Measurements from ENCODE around the gene LSMEM2.

The LSMEM2 gene

GRCh38 chr3:50264964-50265485 is 13.9 kb upstream of the LSMEM2 start:
- H3K4me1 Mint-ChIP-seq = peaks cover 83% of the 10 kb centered on the region
- TF ChIP-seq, protein P1, sequence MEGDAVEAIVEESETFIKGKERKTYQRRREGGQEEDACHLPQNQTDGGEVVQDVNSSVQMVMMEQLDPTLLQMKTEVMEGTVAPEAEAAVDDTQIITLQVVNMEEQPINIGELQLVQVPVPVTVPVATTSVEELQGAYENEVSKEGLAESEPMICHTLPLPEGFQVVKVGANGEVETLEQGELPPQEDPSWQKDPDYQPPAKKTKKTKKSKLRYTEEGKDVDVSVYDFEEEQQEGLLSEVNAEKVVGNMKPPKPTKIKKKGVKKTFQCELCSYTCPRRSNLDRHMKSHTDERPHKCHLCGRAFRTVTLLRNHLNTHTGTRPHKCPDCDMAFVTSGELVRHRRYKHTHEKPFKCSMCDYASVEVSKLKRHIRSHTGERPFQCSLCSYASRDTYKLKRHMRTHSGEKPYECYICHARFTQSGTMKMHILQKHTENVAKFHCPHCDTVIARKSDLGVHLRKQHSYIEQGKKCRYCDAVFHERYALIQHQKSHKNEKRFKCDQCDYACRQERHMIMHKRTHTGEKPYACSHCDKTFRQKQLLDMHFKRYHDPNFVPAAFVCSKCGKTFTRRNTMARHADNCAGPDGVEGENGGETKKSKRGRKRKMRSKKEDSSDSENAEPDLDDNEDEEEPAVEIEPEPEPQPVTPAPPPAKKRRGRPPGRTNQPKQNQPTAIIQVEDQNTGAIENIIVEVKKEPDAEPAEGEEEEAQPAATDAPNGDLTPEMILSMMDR (IDR thresholded peaks at IDR 0.05) = no peak
- H3K9me3 Mint-ChIP-seq = no peaks in the 10 kb centered on the region
- no peak for DNase-seq
- H3K4me3 Mint-ChIP-seq = no peak overlapping the region
- H3K27me3 Mint-ChIP-seq (ENCODE audit: low read depth, poor library complexity) = peaks cover 2% of the 10 kb centered on the region
- H3K27ac Mint-ChIP-seq = peak overlapping the region; percentile 96
- no peaks in the 10 kb centered on the region for H3K36me3 Mint-ChIP-seq (ENCODE audit: low read depth)

- Mint-ChIP-seq H3K36me3 (ENCODE audit: low read depth) (no peaks in the 10 kb centered on the region), H3K9me3 (no peaks in the 10 kb centered on the region), H3K27me3 (ENCODE audit: low read depth, poor library complexity) (peaks cover 2% of the 10 kb centered on the region), H3K27ac (peak overlapping the region; percentile 91), H3K4me1 (peaks cover 85% of the 10 kb centered on the region), H3K4me3 (no peak overlapping the region)
- DNase-seq = no peak
- TF ChIP-seq, protein P1 (IDR thresholded peaks at IDR 0.05) = no peak
Measured at GRCh38 chr3:50265571-50265970, 13.3 kb upstream of the LSMEM2 start.

DNA sequence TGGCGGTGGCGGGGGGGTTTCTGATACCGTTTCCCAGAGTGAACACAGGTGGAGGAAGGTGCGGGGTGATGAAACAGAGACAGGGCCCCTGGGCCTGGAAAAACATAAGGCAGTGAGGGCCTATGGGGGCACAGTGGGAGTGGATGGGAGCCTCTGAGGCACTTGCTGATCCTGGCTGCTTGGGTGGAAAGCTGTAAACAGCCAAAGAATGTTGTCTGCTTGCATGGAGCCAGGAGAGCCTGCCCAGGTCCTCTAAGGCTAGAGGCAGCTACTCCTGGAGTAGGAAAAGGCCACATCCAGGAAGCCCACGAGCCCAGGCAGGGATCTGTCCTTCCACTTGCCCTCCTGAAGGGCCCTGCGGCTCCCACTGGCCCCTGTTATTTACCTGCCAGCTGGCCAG is 12.9 kb upstream of the LSMEM2 start:
- H3K36me3 Mint-ChIP-seq (ENCODE audit: low read depth) = no peaks in the 10 kb centered on the region
- peaks cover 2% of the 10 kb centered on the region for H3K27me3 Mint-ChIP-seq (ENCODE audit: low read depth, poor library complexity)
- peaks cover 87% of the 10 kb centered on the region for H3K4me1 Mint-ChIP-seq
- H3K27ac Mint-ChIP-seq = peak overlapping the region; percentile 91
- no peak overlapping the region for H3K4me3 Mint-ChIP-seq
- TF ChIP-seq, protein P1 (IDR thresholded peaks at IDR 0.05) = no peak
- no peak for DNase-seq
- H3K9me3 Mint-ChIP-seq = no peaks in the 10 kb centered on the region

GRCh38 chr3:50266836-50267235 is 12.1 kb upstream of the LSMEM2 start:
- H3K27me3 Mint-ChIP-seq (ENCODE audit: low read depth, poor library complexity) = peaks cover 7% of the 10 kb centered on the region
- no peak for DNase-seq
- TF ChIP-seq, protein P1 (IDR thresholded peaks at IDR 0.05) = no peak
- H3K36me3 Mint-ChIP-seq (ENCODE audit: low read depth) = no peaks in the 10 kb centered on the region
- no peak overlapping the region for H3K4me3 Mint-ChIP-seq
- peaks cover 90% of the 10 kb centered on the region for H3K4me1 Mint-ChIP-seq
- no peaks in the 10 kb centered on the region for H3K9me3 Mint-ChIP-seq
- peak overlapping the region; percentile 32 for H3K27ac Mint-ChIP-seq

GRCh38 chr3:50267280-50267913 is 11.5 kb upstream of the LSMEM2 start:
- TF ChIP-seq, protein P1 (IDR thresholded peaks at IDR 0.05) = no peak
- Mint-ChIP-seq H3K9me3 (no peaks in the 10 kb centered on the region), H3K27me3 (ENCODE audit: low read depth, poor library complexity) (peaks cover 7% of the 10 kb centered on the region), H3K27ac (peak overlapping the region; percentile 77), H3K36me3 (ENCODE audit: low read depth) (no peaks in the 10 kb centered on the region), H3K4me1 (peaks cover 93% of the 10 kb centered on the region), H3K4me3 (peak overlapping the region; percentile 80)
- DNase-seq = peak; percentile 80

DNA sequence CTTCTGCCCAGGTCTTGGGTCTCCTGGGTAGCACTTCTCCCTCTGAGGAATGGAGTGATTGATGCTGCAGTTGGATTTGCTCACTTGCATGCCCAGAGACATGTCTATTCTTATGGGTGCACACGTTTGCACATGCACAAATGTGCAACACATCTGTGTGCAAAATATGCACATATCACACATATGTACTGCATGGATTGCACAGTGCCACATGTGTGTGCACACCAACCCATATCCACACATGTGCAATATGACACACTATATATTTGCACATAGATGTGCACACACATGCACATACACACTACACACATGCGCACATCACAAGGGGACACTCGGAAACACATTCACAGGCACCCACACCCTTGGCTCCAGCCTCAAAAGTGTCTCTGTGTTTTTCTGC is 10.6 kb upstream of the LSMEM2 start:
- Mint-ChIP-seq H3K36me3 (ENCODE audit: low read depth) (no peaks in the 10 kb centered on the region), H3K27me3 (ENCODE audit: low read depth, poor library complexity) (peaks cover 9% of the 10 kb centered on the region), H3K4me3 (peak overlapping the region; percentile 80), H3K27ac (peak overlapping the region; percentile 69), H3K4me1 (peaks cover 90% of the 10 kb centered on the region), H3K9me3 (no peaks in the 10 kb centered on the region)
- no peak for DNase-seq
- TF ChIP-seq, protein P1 (IDR thresholded peaks at IDR 0.05) = no peak
